Cardiac muscle cell (in vitro differentiated cells and primary cell): Measurements from ENCODE around the gene ANO6. TPM values are rescaled to one million over a fixed set of nuclear protein-coding genes. Genes with fewer than 3 reads are reported as not detected.
"Not testable (repeated sequence)": the region's sequence is repeated elsewhere in the genome, so short reads cannot be mapped to it uniquely, and the experiment has no call there.

Experiments used
- DNase-seq, 2 donors: peaks; one replicate each; pipeline versions ENCODE4 v3.0.0 to v3.0.0-alpha.2; 2010 to 2017; ENCODE audit warnings: low read depth in 1 of 2, low spot score in 1 of 2
- H3K27ac ChIP-seq: fragments of 200-600 bp; sonication (generic); 2 replicates; pipeline ENCODE4 v1.5.1; 2016
- H3K27me3 ChIP-seq: fragments of 200-600 bp; sonication (generic); 2 replicates; pipeline ENCODE4 v1.6.0; 2016; ENCODE audit warnings: control low read depth
- H3K36me3 ChIP-seq: fragments of 200-600 bp; sonication (generic); 2 replicates; pipeline ENCODE4 v1.5.1; 2016; ENCODE audit warnings: control low read depth
- H3K4me1 ChIP-seq: fragments of 200-600 bp; sonication (generic); 2 replicates; pipeline ENCODE4 v1.8.1; 2017; ENCODE audit warnings: low read depth, mild to moderate bottlenecking, mixed run types
- H3K4me3 ChIP-seq: fragments of 200-600 bp; sonication (generic); 2 replicates; pipeline ENCODE4 v1.5.1; 2016; ENCODE audit warnings: mild to moderate bottlenecking
- H3K9me3 ChIP-seq: fragments of 200-600 bp; sonication (generic); 2 replicates; pipeline ENCODE4 v1.5.1; 2017; ENCODE audit warnings: low read depth, mild to moderate bottlenecking, control low read depth
- polyA plus RNA-seq: library from polyadenylated mRNA; unstranded; fragments of >200 nt; fragmentation: Nextera tagmentation; extraction: Ambion mirVana; gene quantifications from 2 replicates; pipeline ENCODE4 v1.2.1, GENCODE V29; 2016
- total RNA-seq: library from RNA; depleted of rRNA; stranded (reverse); fragments of >200 nt; gene quantifications from 2 replicates; pipeline ENCODE4 v1.2.3, GENCODE V29; 2016
- TF ChIP-seq, protein P1 (sequence below): IDR thresholded peaks from 2 replicates; pipeline ENCODE4 v1.5.1; 2012; ENCODE audit warnings: low read depth, mild to moderate bottlenecking, low read length

ANO6 gene, protein sequence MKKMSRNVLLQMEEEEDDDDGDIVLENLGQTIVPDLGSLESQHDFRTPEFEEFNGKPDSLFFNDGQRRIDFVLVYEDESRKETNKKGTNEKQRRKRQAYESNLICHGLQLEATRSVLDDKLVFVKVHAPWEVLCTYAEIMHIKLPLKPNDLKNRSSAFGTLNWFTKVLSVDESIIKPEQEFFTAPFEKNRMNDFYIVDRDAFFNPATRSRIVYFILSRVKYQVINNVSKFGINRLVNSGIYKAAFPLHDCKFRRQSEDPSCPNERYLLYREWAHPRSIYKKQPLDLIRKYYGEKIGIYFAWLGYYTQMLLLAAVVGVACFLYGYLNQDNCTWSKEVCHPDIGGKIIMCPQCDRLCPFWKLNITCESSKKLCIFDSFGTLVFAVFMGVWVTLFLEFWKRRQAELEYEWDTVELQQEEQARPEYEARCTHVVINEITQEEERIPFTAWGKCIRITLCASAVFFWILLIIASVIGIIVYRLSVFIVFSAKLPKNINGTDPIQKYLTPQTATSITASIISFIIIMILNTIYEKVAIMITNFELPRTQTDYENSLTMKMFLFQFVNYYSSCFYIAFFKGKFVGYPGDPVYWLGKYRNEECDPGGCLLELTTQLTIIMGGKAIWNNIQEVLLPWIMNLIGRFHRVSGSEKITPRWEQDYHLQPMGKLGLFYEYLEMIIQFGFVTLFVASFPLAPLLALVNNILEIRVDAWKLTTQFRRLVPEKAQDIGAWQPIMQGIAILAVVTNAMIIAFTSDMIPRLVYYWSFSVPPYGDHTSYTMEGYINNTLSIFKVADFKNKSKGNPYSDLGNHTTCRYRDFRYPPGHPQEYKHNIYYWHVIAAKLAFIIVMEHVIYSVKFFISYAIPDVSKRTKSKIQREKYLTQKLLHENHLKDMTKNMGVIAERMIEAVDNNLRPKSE
- total RNA-seq (34.8 and 50.8 TPM in 2 replicates), polyA plus RNA-seq (36.0 and 53.1 TPM in 2 replicates)

DNA sequence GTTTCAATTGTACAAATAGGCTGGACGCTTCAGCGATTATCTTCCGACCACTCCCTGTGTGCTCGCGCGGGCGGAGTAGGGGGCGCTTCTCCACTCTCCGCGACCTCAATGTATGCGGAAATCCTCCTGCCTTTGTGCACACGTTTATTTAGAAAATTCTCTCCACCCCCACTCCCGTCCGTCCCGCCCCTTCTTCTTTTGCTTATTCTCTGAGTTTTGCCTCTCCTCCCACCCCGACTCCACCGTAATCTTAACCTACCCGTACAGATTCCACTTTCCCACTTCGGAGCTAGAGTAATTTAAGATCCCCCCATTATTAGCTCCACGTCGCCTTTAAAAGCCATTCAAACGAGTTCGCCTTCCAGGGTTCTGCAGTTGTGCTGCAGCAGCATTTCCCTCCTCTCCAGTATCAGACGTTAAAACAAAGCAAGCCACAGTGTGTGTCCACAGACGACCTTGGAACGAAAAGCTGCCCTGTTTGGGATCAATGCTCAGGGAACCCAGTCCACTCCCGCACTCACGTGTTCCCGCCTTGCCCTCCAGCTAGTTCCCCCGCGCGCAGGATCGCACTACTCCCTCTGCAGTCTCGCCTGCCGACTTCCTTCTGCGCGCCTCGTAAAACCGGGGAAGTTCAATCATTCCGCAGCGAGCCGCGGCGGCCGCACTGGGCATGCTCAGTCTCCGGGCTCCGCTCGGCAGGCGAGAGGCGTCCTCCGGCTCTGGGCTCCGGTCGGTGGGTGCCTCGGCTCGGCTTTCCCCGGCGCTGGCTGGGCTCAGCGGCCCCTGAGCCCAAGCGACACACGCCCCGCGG is at the start of gene ANO6:
TSS of gene ANO6 (plus strand) at position 677 of the 811 bp plus-strand sequence. CDS start 227 bp downstream, outside the sequence.
- no peaks in the 10 kb centered on the region for H3K9me3 ChIP-seq
- TF ChIP-seq, protein P1, sequence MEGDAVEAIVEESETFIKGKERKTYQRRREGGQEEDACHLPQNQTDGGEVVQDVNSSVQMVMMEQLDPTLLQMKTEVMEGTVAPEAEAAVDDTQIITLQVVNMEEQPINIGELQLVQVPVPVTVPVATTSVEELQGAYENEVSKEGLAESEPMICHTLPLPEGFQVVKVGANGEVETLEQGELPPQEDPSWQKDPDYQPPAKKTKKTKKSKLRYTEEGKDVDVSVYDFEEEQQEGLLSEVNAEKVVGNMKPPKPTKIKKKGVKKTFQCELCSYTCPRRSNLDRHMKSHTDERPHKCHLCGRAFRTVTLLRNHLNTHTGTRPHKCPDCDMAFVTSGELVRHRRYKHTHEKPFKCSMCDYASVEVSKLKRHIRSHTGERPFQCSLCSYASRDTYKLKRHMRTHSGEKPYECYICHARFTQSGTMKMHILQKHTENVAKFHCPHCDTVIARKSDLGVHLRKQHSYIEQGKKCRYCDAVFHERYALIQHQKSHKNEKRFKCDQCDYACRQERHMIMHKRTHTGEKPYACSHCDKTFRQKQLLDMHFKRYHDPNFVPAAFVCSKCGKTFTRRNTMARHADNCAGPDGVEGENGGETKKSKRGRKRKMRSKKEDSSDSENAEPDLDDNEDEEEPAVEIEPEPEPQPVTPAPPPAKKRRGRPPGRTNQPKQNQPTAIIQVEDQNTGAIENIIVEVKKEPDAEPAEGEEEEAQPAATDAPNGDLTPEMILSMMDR, result peak; percentile 38
- no peaks in the 10 kb centered on the region for H3K27me3 ChIP-seq
- peak within 1 kb of the TSS; percentile 91 for H3K4me3 ChIP-seq
- peak; percentile 91 to 92 for DNase-seq
- no peaks in the 10 kb centered on the region for H3K36me3 ChIP-seq
- peaks cover 12% of the 10 kb centered on the region for H3K4me1 ChIP-seq
- peak within 1 kb of the TSS; percentile 91 for H3K27ac ChIP-seq

DNA sequence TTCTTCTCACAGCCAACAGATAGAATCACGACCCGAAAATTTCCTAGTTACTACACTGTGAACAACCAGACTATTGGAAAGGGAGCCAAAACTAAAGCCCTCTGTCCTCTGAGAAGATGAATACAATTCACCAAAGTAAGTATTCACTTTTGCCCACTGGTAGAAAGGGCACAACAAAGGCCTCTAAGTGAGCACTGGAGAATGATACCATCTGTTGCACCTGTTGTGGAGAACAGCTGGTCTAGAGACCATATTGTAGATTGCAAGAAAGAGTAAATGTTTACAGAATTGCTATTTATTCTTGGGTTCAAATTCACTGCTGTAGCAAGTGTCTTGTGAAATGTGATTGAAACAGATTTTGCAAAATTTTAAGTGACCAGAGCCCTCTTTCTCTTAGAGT is 46.9 kb upstream of the ANO6 start:
- no peaks in the 10 kb centered on the region for H3K4me1 ChIP-seq
- TF ChIP-seq, protein P1, result no peak
- no peak for DNase-seq
- H3K27ac ChIP-seq, result no peak overlapping the region
- no peaks in the 10 kb centered on the region for H3K36me3 ChIP-seq
- H3K9me3 ChIP-seq, result no peaks in the 10 kb centered on the region
- H3K4me3 ChIP-seq, result no peak overlapping the region
- H3K27me3 ChIP-seq, result no peaks in the 10 kb centered on the region

DNA sequence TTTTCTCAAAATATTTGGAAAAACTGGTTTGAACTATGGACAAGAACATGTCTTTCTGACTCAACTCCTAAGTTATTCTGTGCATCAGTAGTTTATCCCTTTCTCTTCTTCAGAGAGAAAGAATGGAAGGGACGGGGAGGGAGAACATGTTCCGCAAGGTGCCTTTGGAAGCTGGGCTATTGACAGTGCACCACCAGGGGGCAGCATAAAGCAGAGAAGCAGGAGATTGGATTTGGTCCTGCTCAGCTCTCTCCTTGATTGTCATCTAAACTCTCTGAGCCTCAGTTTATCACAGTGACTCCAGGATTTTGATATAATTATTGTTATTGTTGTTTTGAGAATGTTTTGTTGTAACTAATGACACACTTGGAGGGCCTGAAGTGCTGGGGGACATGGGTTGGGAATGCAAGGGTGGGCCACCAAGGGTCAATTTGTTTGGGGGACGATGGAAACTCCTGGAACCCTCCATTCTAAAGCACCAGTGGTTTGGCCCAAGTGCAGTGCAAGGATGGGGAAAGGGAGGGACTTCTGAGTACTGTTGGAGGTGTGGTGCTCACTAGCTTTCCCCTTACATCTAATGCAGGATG is 45.3 kb upstream of the ANO6 start:
- peak; percentile 85 to 86 for DNase-seq
- Histone ChIP-seq H3K4me1 (no peaks in the 10 kb centered on the region), H3K27me3 (no peaks in the 10 kb centered on the region), H3K27ac (no peak overlapping the region), H3K36me3 (no peaks in the 10 kb centered on the region), H3K4me3 (no peak overlapping the region), H3K9me3 (no peaks in the 10 kb centered on the region)
- TF ChIP-seq, protein P1, result peak; percentile 96

DNA sequence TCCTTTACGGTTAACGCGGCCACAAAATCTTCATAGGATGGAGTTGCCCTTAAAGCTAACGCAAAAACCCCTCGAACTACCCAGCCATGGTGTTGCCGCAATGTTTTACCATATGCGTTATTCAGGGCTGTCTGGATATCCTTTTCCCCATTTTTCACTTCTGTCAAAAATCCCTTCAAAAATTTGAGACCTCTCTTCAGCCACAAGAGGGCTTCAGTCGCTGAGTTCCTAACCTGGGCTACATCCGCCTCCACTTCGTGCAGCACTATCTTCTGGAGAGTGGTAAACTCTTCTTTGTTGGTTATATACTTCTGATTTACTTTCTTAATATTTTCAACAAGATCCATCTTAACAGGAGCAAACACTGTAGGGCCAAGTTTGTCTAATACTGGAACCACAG is 42.6 kb upstream of the ANO6 start:
- H3K9me3 ChIP-seq, H3K27me3 ChIP-seq, H3K4me1 ChIP-seq, DNase-seq, H3K36me3 ChIP-seq, H3K27ac ChIP-seq, H3K4me3 ChIP-seq: not testable (repeated sequence)
- TF ChIP-seq, protein P1, result peak; percentile 40

DNA sequence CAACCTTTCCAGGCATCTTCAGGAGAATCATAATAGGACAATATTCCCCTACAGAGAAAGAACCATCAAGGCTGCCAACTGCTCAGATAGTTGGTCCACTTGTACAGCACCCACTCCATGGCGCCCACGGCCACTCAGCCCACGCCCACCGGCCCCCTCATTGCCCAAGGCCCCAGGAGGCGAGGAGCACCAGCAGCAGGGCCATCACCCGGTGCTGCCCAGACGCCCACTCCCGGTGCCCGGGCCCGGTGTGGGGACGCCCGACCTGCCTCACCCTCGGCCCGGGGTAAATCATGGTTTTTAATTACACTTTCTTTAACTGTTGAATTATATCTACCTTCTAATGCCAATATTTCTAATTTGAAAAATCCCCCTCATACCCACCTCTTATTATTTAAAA is 41.3 kb upstream of the ANO6 start:
- no peak overlapping the region for H3K27ac ChIP-seq
- TF ChIP-seq, protein P1, result no peak
- no peaks in the 10 kb centered on the region for H3K9me3 ChIP-seq

More for the DNA sequence above, 41.3 kb upstream of the ANO6 start:
- H3K4me1 ChIP-seq, result no peaks in the 10 kb centered on the region
- no peak overlapping the region for H3K4me3 ChIP-seq
- H3K27me3 ChIP-seq, result no peaks in the 10 kb centered on the region
- H3K36me3 ChIP-seq, result no peaks in the 10 kb centered on the region
- no peak for DNase-seq
